ENCODE measurements around the gene CPN1. TPM values are rescaled to one million over a fixed set of nuclear protein-coding genes. Genes with fewer than 3 reads are reported as not detected.
"Not testable (repeated sequence)": the region's sequence is repeated elsewhere in the genome, so short reads cannot be mapped to it uniquely, and the experiment has no call there.

CPN1 gene
- total RNA-seq, result not detected

DNA sequence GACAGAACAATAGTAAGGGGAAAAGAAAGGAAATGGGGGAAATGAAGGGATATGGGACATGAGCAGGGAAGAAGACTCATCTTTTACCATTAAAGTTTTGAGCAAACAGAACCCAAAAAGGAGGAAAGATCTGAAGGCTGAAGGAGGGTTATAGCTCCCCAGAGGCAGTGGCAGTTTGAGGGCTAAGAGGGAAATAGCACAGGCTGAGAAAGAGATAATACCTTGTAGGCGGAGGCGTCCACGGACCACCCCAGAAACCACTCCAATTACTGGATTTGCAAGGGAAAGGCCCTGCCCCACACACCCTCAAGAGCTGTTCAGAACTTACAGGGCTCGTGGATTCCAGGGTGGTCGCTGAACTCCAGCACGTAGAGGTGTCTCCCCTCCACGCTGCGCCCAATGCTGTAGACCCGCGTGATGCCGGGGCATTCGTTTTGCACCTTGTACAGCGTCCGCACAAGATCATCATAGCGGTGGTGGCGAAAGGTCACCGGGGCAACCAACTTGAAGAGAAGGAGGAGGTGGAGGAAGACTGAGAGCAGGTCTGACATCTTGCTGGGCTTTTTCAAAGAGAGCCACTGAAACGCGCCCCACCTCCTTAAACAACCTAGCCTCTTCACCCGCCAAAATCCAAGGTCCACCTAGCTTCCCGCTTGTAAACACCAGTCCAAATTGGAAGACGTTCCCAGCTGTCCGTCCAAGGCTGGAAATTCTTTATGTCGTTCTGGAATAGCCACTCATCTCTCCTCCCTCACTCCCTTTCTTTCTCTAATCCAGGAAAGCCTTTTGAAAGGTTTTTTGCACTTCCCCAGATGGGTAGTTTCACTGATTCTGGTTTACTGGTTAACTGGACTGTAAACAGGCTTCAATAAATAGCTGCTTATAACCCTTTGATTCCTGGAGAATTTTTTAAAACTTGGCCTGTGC, at the start of gene CPN1:
CPN1 (minus strand) TSS at position 795 of the 927 bp plus-strand sequence; CDS start at position 551, 244 bp downstream.
- no peak for DNase-seq (ENCODE audit: low spot score)

DNA sequence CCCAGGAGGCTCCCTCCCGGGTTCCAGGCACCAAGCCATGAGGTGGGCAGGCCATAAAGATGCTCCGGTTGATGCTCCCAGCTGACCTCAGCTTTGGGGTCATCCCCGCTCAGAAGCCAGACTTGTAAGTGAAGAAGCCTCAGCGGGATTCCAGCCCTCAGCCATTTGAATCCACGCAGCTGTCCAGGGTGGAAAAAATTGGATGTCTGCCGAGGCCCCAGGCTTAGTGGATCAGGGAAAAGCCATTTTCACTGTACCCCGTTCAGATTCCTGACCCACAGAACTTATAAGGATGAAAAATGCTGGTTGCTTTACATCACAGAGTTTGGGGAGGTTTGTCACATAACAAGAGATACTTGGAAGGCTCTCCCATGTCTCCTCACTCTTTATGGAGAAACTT, 49.2 kb upstream of the CPN1 start:
- DNase-seq (ENCODE audit: low spot score), result no peak

DNA sequence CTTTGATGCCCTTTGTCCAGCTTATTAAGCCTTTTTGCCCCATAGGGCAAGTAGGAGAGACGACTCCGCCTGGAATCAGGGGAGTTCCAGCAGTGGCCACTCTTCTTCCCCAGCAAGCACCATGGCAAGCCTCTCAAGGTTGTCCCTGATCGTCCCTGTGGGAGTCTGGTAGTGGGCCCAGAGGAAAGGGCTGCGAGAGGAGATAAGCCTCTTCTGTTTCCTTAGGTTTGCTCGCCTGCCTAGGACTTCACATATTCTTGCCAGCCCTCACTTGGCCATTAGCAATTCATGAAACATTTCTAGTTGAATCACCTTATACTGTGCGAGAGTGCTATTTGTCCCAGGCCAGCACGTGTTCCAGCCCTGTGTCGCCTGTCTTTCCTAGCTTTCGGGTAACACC, 47.8 kb upstream of the CPN1 start:
- no peak for DNase-seq (ENCODE audit: low spot score)

- DNase-seq (ENCODE audit: low spot score), result no peak
Measured at GRCh38 chr10:100128951-100129350, 47.3 kb upstream of the CPN1 start.

- not testable (repeated sequence) for DNase-seq (ENCODE audit: low spot score)
Measured at GRCh38 chr10:100125335-100125734, 43.7 kb upstream of the CPN1 start.

DNA sequence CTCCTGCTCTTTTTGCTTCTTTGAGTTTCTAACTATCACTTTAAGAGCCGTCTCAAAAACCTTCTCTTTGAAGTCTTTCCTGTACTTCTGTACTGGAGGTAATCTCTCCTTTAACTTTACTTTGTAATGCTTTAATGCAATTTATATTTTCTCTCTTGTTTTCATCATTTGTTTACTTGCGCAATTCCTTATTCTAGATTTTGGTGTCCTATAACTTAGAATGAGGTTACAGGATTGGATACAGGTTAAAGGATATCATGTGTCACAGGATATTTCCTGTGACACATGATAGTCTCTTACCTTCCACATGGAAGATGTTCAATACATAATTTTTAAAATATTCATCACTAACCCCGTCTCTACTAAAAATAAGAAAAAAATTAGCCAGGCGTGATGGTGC, 42.4 kb upstream of the CPN1 start:
- no peak for DNase-seq (ENCODE audit: low spot score)

DNA sequence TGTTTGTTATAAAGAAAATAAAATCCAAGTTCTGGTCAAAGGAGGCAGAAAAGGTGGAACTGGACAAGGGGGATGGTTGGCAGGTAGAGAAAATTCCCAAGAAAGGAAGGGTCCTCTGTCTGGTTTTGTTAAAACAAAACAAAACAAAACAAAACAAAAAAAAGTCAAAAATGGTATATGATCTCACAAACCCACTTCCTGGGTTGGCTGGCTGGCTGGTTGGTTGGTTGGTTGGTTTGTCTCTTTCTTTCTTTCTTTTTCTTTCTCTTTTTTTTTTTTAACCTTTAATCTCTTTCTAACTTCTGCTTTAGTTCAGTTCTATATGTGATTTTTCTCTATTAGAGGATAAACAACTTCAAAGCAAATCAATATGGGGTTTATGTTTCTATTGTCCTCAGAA, 41.1 kb upstream of the CPN1 start:
- no peak for DNase-seq (ENCODE audit: low spot score)

DNA sequence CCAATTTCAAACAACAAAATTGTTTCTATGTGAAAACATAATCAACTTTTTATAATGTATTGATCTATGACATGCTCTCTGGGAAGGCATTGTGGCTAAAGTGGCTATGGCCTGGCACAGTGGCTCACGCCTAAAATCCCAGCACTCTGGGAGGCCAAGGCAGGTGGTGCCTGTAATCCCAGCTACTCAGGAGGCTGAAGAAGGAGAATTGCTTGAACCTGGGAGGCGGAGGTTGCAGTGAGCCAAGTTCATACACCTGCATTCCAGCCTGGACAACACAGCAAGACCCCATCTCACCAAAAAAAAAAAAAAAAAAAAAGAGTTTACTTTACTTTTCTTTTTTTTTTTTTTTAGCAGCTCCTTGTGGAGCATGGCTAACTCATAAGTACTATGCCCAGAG, 38.9 kb upstream of the CPN1 start:
- no peak for DNase-seq (ENCODE audit: low spot score)

DNA sequence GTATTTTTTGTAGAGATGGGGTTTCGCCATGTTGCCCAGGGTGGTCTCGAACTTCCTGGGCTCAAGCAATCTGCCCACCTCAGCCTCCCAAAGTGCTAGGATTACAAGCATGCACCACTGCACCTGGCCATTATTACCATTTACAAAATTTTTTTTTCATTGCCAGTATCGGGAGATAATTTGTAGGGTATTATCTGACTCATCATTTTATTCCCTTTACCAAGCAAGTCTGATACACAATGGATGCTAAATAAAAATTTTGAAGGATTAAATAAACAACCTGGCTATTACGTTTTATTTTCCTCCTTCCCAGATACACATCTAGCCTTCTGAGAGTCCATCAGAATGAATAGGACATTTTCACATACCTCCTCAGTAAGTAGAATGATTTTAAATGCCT, 38.1 kb upstream of the CPN1 start:
- no peak for DNase-seq (ENCODE audit: low spot score)

DNA sequence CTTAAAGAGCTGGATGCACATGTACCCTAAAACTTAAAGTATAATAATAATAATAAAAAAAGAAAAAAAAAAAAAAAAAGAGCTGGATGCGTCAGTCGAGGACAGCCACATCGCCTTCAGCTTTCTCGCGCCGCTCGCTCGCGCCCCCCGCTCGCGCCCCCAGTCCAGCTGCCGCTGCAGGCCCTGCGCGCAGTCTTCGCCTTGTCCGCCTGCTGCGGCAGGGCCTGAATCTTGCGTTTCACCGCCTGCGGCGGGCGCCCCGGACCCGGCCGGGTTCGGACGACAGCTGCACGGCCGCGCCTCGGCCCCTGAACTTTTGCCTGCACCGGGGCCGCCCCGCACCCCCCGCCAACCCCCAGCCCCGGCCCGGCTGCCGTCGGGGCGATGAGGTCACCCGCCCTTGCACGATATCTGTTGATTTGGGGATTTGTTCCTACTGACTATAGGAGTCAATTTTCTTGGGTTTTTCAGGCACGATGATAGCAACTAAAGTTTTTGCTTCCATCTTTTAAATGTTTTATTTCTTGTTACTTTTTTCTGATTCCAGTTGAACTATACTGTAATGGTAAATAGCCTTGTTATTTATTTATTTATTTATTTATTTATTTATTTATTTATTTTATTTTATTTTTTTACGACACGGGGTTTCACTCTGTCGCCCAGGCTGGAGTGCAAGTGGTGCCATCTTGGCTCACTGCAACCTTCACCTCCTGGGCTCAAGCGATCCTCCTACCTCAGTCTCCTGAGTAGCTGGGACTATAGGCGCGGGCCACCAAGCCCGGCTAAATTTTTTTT, 33.5 kb upstream of the CPN1 start:
- DNase-seq (ENCODE audit: low spot score), result no peak

DNA sequence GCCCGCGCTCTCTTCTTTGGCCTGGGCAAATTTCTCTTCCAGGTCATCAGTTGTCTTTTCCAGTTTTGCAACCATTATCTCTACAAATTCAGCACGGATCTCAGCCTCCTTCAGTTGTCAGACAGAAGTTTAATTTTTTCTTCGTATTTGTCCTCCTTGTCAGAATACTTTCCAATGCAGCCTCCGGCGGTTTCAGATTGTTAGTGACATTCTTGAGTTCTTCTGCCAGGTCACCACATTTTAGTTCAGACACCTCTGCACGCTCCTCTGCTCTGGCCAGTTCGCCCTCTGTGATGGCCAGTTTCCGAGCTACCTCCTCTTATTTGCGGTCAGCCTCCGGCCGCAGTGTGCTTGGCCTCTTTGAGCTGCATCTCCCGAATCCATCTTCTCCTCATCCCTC, 32.8 kb upstream of the CPN1 start:
- DNase-seq (ENCODE audit: low spot score), result no peak

- DNase-seq (ENCODE audit: low spot score), result no peak
Measured at GRCh38 chr10:100109670-100110069, 28.0 kb upstream of the CPN1 start.

GRCh38 chr10:100106865-100107264, 25.2 kb upstream of the CPN1 start:
- DNase-seq (ENCODE audit: low spot score), result no peak

- no peak for DNase-seq (ENCODE audit: low spot score)
Measured at GRCh38 chr10:100104300-100104699, 22.6 kb upstream of the CPN1 start.

GRCh38 chr10:100103581-100103980, 21.9 kb upstream of the CPN1 start:
- DNase-seq (ENCODE audit: low spot score), result no peak

GRCh38 chr10:100101192-100102076, 19.8 kb upstream of the CPN1 start:
- DNase-seq (ENCODE audit: low spot score), result no peak

DNA sequence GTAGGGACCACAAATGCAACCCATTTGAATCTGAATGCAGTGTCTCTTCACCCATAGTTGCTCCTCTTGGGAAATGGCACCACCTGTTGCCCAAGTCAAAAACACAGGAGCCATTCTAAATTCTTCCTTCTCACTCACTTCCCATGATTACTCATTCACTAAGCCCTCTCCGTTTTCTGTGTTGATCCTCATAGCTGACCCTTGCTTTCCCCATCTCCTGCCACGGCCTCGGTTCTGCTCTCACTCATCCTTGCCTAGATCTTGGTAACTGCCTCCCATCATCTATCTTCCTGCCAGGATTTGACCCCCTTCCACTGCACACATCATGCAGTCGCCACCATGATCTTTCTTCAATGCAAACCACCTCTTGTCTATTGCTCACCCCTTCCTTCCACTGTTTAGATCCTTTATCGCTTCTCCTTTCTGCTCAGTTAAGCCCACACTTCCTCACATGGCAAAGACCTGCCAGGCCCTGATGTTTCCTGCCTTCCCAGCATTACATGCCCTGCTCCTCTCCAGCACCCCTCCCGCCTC, 19.0 kb upstream of the CPN1 start:
- DNase-seq (ENCODE audit: low spot score), result no peak

GRCh38 chr10:100089241-100089640, 7.6 kb upstream of the CPN1 start:
- no peak for DNase-seq (ENCODE audit: low spot score)

- not testable (repeated sequence) for DNase-seq (ENCODE audit: low spot score)
Measured at GRCh38 chr10:100086708-100087107, 5.0 kb upstream of the CPN1 start.

DNA sequence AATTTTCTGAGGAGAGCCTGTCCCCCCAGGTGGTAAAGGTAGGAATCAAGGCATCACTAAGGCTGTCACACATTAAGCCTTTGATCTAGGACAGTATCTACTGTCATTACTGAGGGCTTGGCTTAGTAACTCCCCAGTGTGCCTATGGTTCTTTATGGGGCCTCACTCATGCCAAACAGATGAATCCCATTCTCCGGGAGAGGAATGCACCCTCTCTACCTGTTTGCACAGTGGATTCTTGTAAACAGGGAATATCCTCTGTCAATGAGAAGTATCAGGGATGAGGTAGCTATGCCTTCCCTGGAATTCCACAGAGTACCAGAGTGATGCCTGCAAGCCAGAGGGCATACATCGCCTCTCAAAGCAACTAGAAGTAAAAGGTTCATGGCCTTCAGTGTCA, 3.9 kb upstream of the CPN1 start:
- no peak for DNase-seq (ENCODE audit: low spot score)

GRCh38 chr10:100083623-100084022, 2.0 kb upstream of the CPN1 start:
- DNase-seq (ENCODE audit: low spot score), result no peak

- DNase-seq (ENCODE audit: low spot score), result not testable (repeated sequence)
Measured at GRCh38 chr10:100082276-100082675, 607 bp upstream of the CPN1 start.
